GM19455 (cell line): ENCODE results near the gene MEIOC.
"Not testable (repeated sequence)": the region's sequence is repeated elsewhere in the genome, so short reads cannot be mapped to it uniquely, and the experiment has no call there.

Experiments used
- ATAC-seq: cut with Tn5 transposase; IDR thresholded peaks from one replicate; pipeline ENCODE4 v1.9.1; 2021; ENCODE audit not compliant: unreplicated experiment

The MEIOC gene

DNA sequence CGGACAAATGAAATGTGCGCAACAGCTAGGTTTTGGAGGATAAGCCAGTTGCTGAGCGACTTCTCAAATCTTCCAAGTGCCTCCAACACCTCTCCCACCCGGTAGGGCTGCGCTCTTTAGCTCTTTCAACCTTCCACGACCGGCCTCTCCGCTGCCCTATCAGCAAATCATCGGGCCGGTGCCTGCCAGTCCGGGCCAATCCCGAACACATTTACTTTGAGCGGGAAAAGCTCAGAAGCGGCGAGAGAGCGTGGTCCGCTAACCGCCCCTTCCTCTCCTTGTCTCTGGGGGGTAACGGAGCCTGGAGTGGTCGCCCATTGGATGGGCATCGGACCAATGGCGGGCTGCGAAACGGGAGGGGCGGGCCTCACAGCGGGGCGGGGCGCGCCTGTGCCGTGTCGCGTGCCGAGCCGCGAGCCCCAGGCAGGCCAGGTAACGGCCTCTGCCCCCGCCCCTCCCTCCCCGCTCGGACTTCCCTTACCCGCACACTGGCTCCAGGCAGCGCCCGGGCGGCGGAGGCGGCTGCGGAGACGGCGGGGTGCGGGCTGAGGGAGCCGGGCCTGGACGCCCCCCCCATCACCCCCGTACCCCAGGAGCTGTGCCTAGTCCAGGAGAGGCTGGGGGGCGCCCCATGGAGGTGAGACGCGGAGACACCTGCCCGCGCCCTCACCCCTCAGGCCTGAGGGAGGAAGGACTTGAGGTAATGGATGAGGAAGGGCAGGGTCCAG lies at the start of gene MEIOC:
Gene MEIOC, plus strand, starts transcription at position 486 of the 728 bp plus-strand sequence. Its CDS starts 146 bp downstream, at position 632.
- no peak for ATAC-seq

DNA sequence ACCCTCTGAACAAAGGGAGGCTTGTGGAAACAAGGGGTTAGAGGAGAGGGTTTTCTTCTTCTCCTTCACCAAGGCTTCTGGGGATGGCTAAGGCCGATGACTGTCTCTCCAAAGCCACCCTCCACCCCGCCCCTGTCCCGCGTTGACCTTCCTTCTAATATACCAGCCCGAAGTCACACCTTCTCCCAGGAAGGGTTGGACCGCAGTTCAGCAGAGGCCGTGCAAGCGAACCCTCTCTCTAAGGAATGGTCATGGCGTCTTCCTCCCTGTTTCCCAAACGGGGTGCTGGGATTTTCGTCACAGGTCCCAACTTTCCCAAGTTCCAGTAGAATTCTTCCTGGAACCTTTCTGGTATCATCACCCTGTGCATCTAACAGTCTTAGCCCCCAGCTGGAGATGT lies 49.6 kb upstream of the MEIOC start:
- no peak for ATAC-seq

DNA sequence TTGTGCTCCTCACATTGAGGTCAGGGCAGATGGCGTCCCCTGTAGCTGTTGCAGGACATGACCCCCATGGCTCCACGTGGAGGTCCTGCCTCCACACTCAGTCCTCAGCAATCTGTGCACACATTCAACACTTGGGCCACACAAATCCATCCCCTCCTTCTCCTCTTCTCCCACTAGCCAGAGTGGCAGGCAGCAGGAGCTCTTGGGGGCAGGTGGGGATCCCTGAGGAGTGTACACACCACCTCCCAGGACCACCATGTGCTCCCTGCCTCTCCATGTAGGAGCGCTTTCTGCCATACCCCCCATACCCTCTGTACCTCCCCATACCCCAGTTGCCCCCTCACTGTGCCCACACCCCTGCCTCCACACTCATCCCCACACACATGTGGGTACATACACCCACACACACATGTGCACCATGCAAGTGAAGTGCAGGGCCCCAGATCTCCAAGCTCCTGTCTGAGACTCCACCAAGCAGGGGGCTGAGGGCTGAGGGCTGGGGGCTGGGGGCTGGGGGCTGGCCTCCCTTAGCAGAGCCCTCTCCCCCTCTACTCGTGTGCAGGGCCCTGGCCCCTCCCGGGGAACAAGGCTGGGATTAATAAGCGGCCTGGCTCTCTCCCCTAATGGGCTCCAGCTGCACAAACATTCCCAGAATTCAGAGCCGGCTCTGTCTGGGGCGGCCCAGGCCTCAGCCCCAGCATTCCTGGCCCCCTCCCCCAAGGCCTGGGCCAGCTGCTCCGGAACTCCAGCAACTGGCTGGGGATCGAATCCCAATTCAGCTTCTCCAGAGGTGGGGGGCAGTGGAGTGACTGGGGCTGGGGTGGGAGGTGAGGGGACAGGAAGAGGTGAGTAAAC lies 48.2 kb upstream of the MEIOC start:
- ATAC-seq, result no peak

DNA sequence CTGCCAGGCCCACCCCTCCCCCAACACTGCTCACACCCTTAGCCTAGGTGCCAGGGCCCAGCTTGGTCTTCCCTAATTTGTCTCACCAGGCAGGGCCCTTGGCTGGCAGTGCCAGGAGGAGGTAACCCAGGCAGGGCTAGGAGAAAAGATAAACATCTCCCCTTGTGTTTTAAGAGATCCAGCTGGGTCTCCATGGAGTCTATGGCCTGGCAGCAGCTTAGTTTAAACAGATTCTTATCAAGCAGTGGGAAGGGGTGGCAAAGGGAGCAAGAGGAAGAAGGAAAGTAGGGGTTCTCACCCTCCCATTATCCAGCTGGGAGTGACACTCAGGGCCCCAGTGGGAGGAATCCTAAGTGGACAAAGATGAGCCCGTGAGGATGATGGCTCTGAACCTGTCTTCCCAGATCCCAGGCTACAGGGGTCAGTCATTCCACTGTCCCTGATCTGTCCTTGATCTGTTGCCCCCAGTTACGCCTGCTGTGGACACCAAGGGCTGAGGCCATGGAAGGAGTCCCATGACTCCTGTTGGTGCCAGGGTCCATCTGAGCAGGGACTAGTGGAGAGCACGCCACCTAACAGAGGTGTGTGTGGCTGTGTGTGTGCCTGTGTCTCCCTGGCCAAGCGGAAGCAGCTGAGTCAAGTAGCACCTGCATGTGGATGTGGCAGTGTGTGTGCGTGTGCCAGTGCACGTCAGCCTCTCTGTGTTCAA lies 47.4 kb upstream of the MEIOC start:
- ATAC-seq, result no peak

DNA sequence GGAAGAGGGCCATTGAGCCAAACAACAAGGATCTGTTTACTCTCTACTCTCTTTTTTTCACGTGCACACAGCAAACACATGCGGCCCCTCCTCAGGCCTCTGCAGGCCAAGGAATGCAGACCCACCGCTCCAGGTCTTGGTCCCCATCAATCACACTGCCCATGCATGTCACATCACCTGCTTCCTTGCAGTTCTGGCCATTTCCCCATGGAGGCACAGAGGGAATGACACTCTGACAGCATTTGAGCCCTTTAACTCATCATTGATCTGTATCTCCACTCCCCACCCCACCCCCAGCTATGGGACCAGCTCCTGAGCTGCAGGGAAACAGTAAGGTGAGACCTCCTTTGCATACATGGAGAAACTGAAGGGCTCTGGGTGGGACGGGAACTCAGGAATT lies 45.9 kb upstream of the MEIOC start:
- ATAC-seq, result no peak

DNA sequence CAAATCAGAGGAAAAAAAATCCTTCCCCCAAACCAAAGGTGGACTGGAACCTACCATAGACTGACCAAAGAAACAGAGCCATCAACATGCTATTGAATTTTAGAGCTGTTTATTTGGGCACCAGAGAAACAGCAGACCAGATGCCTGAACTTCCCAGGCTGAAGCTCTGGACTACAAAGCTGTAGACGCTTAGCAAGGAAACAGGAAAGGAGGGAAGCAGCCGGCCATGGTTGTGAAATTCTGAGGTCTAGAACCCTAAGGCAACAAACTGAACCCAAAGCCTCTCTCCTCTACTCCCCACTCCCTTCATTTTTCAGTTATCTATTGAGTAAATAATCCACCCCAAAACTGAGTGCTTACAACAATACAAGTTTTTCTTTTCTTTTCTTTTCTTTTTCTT lies 45.4 kb upstream of the MEIOC start:
- no peak for ATAC-seq

DNA sequence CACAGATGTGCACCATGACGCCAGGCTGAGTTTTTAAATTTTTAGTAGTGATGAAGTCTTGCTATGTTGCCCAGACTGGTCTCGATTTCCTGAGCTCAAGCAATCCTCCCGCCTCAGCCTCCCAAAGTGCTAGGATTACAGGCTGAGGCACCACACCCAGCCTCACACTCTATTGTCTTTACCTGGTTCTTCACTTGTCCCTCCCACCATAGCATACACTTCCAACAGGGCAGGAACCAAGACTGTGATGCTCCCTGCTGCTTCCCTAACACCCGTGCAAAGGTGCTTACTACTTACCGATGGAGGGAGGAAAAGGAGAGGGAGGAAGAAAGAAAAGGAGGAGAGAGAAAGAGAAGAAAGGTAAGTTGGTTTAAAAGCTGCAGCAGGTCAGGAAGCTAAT lies 41.4 kb upstream of the MEIOC start:
- no peak for ATAC-seq

DNA sequence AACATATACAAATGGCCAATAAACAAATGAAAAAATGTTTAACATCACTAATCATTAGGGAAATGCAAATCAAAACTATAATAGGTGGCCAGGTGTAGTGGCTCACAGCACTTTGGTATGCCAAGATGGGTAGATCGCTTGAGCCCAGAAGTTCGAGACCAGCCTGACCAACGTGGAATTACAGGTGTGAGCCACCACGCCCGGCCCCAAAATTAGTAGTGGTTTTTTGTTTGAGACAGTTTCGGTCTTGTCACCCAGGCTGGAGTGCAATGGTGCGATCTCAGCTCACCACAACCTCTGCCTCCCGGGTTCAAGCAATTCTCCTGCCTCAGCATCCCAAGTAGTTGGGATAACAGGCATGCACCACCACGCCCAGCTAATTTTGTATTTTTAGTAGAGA lies 37.6 kb upstream of the MEIOC start:
- not testable (repeated sequence) for ATAC-seq

DNA sequence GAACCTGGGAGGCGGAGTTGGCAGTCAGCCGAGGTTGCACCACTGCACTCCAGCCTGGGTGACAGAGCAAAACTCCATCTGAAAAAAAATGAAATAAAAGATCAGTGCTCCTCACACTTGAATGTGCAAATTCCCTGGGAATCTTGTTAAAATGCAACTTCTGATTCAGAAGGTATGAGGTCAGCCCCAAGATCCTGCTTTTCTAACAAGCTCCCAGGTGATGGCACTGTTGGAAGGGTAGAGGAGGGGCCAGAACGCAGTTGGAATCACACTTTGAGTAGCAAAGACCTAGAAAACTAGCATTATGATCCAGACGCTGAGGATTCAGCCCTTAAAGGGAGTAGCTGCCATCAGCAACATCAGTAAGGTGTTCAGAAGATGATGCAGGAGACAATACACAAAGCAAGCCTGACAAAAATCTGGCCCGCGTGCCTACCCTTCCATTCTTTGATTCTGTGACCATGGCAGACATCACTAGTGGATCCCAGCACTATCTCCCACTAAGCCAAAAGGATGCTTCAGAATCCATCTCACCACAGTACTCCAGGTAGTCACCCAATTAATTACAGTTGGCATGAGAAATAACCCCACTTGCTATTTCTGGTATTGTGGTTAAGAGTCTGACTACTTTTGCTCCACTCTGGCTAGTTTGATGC lies 33.1 kb upstream of the MEIOC start:
- no peak for ATAC-seq

DNA sequence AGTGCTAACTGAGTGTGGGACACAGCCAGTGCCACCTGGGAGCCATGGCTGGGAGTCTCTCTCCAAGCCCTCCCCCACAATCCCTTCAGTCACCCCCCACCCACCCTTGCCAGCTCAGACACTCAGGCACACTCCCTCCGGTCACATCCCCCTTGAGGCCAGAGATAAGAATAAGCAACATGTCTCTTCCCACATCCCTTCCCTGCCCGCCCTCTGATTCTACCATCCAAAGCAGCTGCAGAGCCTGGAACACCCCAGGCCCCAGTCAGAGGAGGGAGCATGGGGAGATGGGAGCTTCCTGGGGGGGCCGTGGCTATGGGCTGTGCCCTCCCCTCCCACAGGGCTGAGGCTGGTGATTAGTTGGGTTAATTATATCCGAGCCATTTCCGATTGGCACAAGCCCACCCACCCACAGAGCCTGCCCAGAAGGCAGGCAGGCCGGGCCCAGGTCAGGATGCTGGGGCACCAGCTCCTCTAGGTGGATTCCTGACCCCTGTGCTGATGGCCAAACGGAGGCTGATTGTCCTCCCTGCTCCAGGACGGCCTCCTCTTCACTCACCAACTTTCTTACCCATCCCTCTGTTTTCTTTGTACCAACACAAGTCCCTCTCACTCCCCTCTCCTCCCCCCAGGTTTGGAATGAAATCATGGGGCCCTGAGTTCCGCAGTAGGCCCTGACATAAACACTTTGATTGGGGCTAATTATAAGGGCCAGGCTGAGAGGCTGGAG lies 28.6 kb upstream of the MEIOC start:
- no peak for ATAC-seq

DNA sequence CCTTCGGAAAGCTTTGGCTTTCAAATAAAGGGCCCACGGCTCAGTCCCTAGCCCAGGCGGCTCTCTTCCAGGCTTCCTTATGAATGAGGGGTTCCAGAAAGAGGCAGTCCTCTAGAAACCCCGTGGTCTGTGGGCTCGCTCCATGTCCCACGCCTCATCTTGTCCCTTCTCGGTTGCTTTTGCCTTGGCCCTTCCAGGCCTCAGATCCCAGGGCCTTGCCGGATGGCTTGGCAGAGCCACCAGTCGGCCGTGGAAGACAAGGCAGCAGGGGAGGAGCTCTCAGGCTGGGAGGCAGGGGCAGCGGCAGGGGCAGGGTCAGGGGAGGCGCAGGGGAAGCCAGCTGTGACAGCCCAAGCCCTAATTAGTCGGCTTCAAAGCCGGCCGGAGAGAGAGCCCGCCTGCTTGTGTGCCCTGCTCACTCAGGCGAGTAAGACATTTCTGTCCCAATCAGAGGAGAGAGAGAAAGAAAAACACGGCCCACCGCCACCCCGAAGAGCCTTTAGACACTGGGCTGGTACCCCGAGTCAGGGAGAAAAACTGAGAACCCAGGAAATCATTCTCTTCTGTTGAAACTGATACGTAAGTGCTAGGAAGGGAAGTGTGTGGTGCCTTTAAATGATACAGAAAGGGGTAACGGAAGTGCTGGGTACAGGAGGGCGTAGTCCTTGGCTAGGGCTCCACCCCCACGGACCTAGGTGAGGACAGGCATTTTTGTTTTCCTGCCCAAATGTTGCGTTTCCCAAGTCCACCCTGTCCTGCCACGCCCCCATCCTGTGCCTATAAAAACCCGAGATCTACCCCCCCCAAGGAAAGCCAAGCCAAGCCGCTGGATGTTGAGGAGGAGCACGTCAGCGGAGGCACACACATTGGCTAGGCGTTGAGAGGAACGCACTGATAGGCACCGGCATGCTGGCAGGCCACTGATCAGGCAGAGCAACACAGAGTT lies 27.8 kb upstream of the MEIOC start:
- ATAC-seq, result no peak

DNA sequence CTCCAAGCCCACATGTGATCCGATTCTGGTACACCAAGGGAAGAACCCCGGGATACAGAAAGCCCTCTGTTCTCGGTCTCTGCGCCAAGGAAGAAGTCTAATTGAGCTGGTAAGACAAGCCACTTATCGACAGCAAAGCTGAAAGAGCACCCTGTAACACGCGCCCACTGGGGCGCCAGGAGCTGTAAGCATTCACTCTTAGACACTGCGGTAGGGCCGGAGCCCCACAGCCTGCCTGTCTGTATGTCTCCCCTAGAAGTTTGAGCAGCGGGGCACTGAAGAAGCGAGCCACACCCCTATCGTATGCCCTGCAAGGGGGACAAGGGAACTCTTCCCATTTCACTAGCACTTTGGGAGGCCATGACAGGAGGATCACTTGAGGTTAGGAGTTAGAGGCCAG lies 27.0 kb upstream of the MEIOC start:
- no peak for ATAC-seq

DNA sequence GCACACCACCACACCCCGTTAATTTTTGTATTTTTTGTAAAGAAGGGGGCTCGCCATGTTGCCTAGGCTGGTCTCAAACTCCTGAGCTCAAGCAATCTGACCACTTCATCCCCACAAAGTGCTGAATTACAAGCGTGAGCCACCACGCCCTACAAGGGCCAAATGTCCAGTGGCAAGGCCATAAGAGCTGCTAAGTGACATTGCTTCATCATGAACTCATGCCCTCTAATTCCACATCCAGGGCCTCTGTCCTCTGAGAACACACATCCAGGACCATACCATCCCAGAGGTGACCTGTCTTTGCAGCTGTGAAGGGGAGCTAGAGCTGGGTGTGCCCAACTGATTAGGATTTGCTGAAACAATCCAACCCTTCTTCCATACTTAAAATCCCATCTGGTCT lies 25.6 kb upstream of the MEIOC start:
- no peak for ATAC-seq

DNA sequence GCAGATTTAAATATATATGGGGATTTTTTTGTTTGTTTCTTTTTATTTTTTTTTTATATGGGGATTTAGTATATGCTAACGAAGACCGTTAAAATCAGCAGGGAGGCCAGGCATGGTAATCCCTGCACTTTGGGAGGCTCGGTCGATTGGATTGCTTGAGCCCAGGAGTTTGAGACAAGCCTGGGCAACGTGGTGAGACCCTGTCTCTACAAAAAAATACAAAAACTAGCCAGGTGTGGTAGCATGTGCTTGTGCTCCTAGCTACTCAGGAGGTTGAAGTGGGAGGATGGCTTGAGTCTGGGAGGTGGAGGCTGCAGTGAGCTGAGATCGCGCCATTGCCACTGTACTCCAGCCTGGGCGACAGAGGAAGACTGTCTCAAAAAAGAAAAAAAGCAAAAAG lies 22.3 kb upstream of the MEIOC start:
- ATAC-seq, result no peak

DNA sequence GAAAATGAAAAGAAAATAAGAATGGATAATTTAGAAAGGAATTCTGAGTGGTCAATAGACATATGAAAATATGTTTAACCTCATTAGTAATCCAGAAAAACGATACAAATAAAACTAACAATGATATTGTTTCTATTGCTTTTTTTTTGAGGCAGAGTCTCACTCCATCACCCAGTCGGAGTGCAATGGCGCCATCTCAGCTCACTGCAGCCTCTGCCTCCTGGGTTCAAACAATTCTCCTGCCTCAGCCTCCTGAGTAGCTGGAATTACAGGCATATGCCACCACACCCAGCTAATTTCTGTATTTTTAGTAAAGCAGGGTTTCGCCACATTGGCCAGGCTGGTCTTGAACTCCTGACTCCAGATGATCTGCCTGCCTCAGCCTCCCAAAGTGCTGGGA lies 21.9 kb upstream of the MEIOC start:
- not testable (repeated sequence) for ATAC-seq

DNA sequence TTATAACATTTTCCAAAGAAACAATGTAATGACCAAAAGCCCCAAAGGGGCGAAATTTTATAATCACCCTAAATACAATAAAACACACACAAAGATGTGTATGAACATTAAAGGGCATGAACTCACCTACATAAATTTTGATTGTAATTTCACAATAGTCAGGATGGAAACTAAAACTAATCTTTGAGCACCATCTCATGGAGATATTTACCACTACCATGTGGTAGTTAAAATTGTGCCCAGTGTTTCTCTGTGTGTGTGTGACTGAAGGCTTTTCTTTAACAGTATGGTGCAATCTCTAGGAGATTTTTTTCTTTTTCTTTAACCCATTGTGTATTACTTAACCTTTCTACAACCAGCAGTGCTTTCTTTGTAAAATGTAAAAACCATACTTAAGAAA lies 19.7 kb upstream of the MEIOC start:
- ATAC-seq, result no peak

DNA sequence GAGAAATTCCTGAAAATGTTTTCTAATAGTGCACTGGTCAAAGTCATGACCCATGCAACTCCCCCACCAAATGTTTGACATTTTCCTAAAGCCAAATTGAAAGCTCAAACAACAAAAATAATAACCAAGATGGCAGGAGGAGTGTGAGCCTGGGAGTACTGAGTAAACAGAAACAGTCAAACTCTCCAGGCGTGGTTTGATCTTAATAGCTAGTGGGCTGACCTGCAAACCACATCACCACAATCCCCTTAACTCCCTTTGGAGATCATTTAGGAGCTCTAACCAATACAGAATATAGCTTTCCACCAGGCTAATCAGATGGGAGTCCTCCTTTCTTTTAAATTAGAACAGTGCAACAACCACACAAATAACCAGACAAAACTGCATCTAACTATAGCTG lies 19.2 kb upstream of the MEIOC start:
- no peak for ATAC-seq

DNA sequence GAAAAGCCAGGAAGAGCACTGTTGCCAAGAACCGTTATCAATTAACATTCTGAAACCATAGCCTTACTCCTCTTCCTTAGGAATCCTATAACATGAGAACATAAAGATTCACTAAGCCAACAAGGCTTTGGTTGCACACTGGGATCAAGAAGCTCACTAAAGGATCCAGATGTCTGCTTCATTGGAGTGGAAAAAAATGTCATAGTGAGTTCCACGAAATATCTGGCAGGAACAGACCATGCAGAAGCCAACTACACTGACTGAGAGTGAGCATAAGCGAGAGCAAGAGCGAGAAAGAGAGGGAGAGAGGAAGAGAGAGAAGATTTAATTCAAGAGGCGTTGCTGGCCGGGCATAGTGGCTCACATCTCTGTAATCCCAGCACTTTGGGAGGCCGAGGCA lies 13.4 kb upstream of the MEIOC start:
- no peak for ATAC-seq

DNA sequence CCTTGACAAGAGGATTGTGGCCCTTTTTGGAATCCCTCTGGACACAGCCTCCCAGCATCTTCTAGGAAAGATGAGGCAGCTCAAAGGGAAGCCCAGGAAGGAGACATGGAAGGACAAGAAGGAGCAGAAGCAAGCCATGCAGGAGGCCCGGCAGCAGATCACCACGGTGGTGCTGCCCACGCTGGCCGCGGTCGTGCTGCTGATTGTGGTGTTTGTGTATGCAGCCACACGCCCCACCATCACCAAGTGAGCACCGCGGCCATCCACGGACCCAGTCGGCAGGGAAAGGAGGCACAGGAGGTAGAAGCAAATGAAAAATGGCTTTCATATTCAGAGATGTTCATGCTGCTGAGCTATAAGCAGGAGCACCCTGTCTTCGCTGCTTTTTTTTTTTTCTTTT lies 10.9 kb upstream of the MEIOC start:
- no peak for ATAC-seq

DNA sequence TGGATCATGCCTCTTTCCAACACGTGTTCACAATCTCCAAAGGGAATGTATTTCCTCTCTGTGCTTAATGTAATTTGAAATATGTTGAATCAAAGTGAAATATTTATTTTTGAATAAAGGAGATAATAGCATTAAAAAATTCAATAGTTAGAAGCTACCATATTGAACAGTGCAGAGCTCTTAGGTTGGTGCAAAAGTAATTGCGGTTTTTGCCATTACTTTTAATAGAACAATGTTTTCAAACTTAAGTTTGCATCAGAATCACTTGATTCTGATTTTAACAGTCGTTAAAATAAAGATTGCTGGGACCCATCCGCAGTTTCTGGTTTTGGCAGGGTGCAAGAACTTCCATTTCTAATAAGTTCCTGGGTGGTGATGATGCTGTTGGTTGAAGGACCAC lies 10.0 kb upstream of the MEIOC start:
- ATAC-seq, result no peak
